H9 (cell line): ENCODE measurements around the gene QSOX2. TPM values are rescaled to one million over a fixed set of nuclear protein-coding genes. Genes with fewer than 3 reads are reported as not detected.

Experiments
- DNase-seq: peaks from one replicate; pipeline ENCODE4 v3.0.0-alpha.2; 2017
- H2AFZ ChIP-seq: one replicate; pipeline ENCODE4 v1.6.1; 2013; ENCODE audit warnings: mild to moderate bottlenecking, low read length, control low read depth, moderate library complexity
- H2AK5ac ChIP-seq: 2 replicates; pipeline ENCODE4 v1.6.1; 2013; ENCODE audit warnings: low read length, control low read depth, mixed read lengths; ENCODE audit not compliant: insufficient read length
- H2BK120ac ChIP-seq: one replicate; pipeline ENCODE4 v1.6.1; 2013; ENCODE audit warnings: low read depth, mild to moderate bottlenecking, low read length, control low read depth, inconsistent platforms; ENCODE audit not compliant: poor library complexity, severe bottlenecking
- H2BK12ac ChIP-seq: 2 replicates; pipeline ENCODE4 v1.6.1; 2013; ENCODE audit warnings: low read length, control low read depth, mixed read lengths, low read depth; ENCODE audit not compliant: insufficient read length
- H2BK15ac ChIP-seq: 2 replicates; pipeline ENCODE4 v1.6.1; 2013; ENCODE audit warnings: low read depth, low read length, control low read depth
- H2BK20ac ChIP-seq: one replicate; pipeline ENCODE4 v1.6.1; 2013; ENCODE audit warnings: low read depth, mild to moderate bottlenecking, low read length, control low read depth, inconsistent platforms; ENCODE audit not compliant: poor library complexity, severe bottlenecking
- H2BK5ac ChIP-seq: 2 replicates; pipeline ENCODE4 v1.6.1; 2013; ENCODE audit warnings: low read length, control low read depth, mixed read lengths; ENCODE audit not compliant: insufficient read length
- H3K14ac ChIP-seq: 2 replicates; pipeline ENCODE4 v1.6.1; 2013; ENCODE audit warnings: low read length, control low read depth; ENCODE audit not compliant: insufficient read depth
- H3K18ac ChIP-seq: 2 replicates; pipeline ENCODE4 v1.6.1; 2013; ENCODE audit warnings: low read depth, mild to moderate bottlenecking, mixed read lengths, low read length, control low read depth; ENCODE audit not compliant: insufficient read length
- H3K23ac ChIP-seq: 2 replicates; pipeline ENCODE4 v1.6.1; 2013; ENCODE audit warnings: low read length, control low read depth, mixed read lengths, low read depth; ENCODE audit not compliant: insufficient read length
- H3K23me2 ChIP-seq: 2 replicates; pipeline ENCODE4 v1.6.1; 2013; ENCODE audit warnings: low read depth, mild to moderate bottlenecking, mixed read lengths, low read length, control low read depth; ENCODE audit not compliant: insufficient read length, poor library complexity, severe bottlenecking
- H3K27ac ChIP-seq: 2 replicates; pipeline ENCODE4 v1.5.1; 2013; ENCODE audit warnings: low read length, control low read depth, mixed read lengths, low read depth; ENCODE audit not compliant: insufficient read length
- H3K27me3 ChIP-seq: 2 replicates; pipeline ENCODE4 v1.6.1; 2013; ENCODE audit warnings: low read length, control low read depth, inconsistent platforms; ENCODE audit not compliant: insufficient read depth
- H3K4ac ChIP-seq: 2 replicates; pipeline ENCODE4 v1.6.1; 2013; ENCODE audit warnings: low read depth, mild to moderate bottlenecking, control low read depth, inconsistent platforms, low read length, moderate library complexity
- H3K4me1 ChIP-seq: 2 replicates; pipeline ENCODE4 v1.6.1; 2013; ENCODE audit warnings: low read length, control low read depth, inconsistent platforms; ENCODE audit not compliant: insufficient read depth
- H3K4me2 ChIP-seq: 2 replicates; pipeline ENCODE4 v1.6.1; 2013; ENCODE audit warnings: low read length, control low read depth, mixed read lengths; ENCODE audit not compliant: insufficient read length, insufficient read depth
- H3K56ac ChIP-seq: 2 replicates; pipeline ENCODE4 v1.6.1; 2013; ENCODE audit warnings: low read depth, mild to moderate bottlenecking, mixed read lengths, low read length, control low read depth; ENCODE audit not compliant: insufficient read length
- H3K79me1 ChIP-seq: 2 replicates; pipeline ENCODE4 v1.6.1; 2013; ENCODE audit warnings: low read depth, mild to moderate bottlenecking, moderate library complexity, low read length, control low read depth, inconsistent platforms; ENCODE audit not compliant: insufficient read depth, poor library complexity, severe bottlenecking
- H3K79me2 ChIP-seq: 2 replicates; pipeline ENCODE4 v1.6.1; 2013; ENCODE audit warnings: low read length, control low read depth, inconsistent platforms; ENCODE audit not compliant: insufficient read depth
- H3K9ac ChIP-seq: 2 replicates; pipeline ENCODE4 v1.6.1; 2013; ENCODE audit warnings: low read length, control low read depth, mixed read lengths; ENCODE audit not compliant: insufficient read length; ENCODE audit errors: extremely low read depth
- H3K9me3 ChIP-seq: one replicate; pipeline ENCODE4 v1.6.1; 2013; ENCODE audit warnings: low read depth, low read length, inconsistent platforms; ENCODE audit not compliant: control insufficient read depth
- H3T11ph ChIP-seq: one replicate; pipeline ENCODE4 v1.6.1; 2013; ENCODE audit warnings: mild to moderate bottlenecking, low read length, control low read depth, inconsistent platforms
- H4K20me1 ChIP-seq: one replicate; pipeline ENCODE4 v1.6.1; 2013; ENCODE audit not compliant: control insufficient read depth, insufficient read length, insufficient read depth
- H4K5ac ChIP-seq: 2 replicates; pipeline ENCODE4 v1.6.1; 2013; ENCODE audit warnings: low read depth, mild to moderate bottlenecking, mixed read lengths, low read length, control low read depth; ENCODE audit not compliant: insufficient read length
- H4K8ac ChIP-seq: replicated peaks from 2 replicates; pipeline ENCODE4 v1.6.1; 2013; ENCODE audit warnings: low read length, control low read depth, mixed read lengths, low read depth; ENCODE audit not compliant: insufficient read length
- H4K91ac ChIP-seq: 2 replicates; pipeline ENCODE4 v1.6.1; 2013; ENCODE audit warnings: low read depth, mild to moderate bottlenecking, moderate library complexity, mixed read lengths, low read length, control low read depth; ENCODE audit not compliant: insufficient read length
- H3K27ac Mint-ChIP-seq, 3 experiments: 2 replicates in 2 of 3; 3 replicates in 1 of 3; pipeline ENCODE4 v1.8.0; 2020 to 2021; ENCODE audit warnings: mixed read lengths in 3 of 3, mild to moderate bottlenecking in 1 of 3, moderate library complexity in 1 of 3
- H3K27me3 Mint-ChIP-seq: 2 replicates; pipeline ENCODE4 v1.8.0; 2021; ENCODE audit warnings: low read depth, mild to moderate bottlenecking, moderate library complexity, mixed read lengths
- H3K36me3 Mint-ChIP-seq, 3 experiments: 2 replicates in 2 of 3; 3 replicates in 1 of 3; pipeline ENCODE4 v1.8.0; 2020 to 2021; ENCODE audit warnings: low read depth in 3 of 3, mixed read lengths in 3 of 3; ENCODE audit not compliant: insufficient read depth in 1 of 3
- H3K4me1 Mint-ChIP-seq, 2 experiments: 2 replicates each; pipeline ENCODE4 v1.8.0; 2020; ENCODE audit warnings: mixed read lengths in 2 of 2
- H3K4me3 Mint-ChIP-seq, 2 experiments: 2 replicates in 1 of 2; 3 replicates in 1 of 2; pipeline ENCODE4 v1.8.0; 2020 to 2021; ENCODE audit warnings: mild to moderate bottlenecking in 2 of 2, mixed read lengths in 2 of 2, moderate library complexity in 1 of 2
- H3K9me3 Mint-ChIP-seq, 2 experiments: 2 replicates in 1 of 2; 3 replicates in 1 of 2; pipeline ENCODE4 v1.8.0; 2020; ENCODE audit warnings: mild to moderate bottlenecking in 2 of 2, mixed read lengths in 2 of 2, moderate library complexity in 1 of 2
- WGBS: extraction: QIAGEN DNeasy Blood & Tissue Kit; methylation state at CpG from one replicate; pipeline ENCODE4 v1.1.7; 2013; ENCODE audit warnings: missing lambda C conversion rate, low lambda C conversion rate, mixed read lengths; ENCODE audit not compliant: insufficient read length; ENCODE audit errors: extremely low coverage; 5-methylcytosine and 5-hydroxymethylcytosine counted together
- total RNA-seq: library from RNA; stranded (reverse); gene quantifications from 2 replicates; pipeline ENCODE4 v1.2.1, GENCODE V29; 2021
- TF ChIP-seq, protein P1 (sequence below): fragments of 200-600 bp; sonication (generic); conservative IDR thresholded peaks from 3 replicates; pipeline ENCODE4 v1.8.0; 2021; ENCODE audit warnings: antibody characterized with exemption, mild to moderate bottlenecking

QSOX2 gene
- total RNA-seq, 1 experiment from 2014 or later, result 25.8 TPM

DNA sequence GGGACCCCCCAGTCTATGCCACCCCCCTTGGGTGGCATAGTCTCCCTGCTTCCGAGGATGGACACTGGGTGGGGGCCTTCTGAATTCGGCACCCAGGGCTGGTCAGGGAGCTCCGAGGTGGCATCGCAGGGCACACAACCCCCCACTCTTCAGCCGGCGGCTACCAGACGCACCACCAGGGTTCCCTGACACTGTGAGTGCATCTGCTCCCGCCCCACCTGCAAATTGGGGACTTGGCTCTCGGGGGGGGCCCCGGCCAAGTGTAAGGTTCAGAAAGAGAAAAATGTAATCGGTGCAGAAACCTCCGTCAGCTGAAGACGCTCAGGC, 12.7 kb upstream of the QSOX2 start:
- no peak for DNase-seq
- H3K14ac ChIP-seq, result no peak overlapping the region; the same call in 1 of the 2 replicates
- no peak overlapping the region for H2AFZ ChIP-seq
- TF ChIP-seq, protein P1, sequence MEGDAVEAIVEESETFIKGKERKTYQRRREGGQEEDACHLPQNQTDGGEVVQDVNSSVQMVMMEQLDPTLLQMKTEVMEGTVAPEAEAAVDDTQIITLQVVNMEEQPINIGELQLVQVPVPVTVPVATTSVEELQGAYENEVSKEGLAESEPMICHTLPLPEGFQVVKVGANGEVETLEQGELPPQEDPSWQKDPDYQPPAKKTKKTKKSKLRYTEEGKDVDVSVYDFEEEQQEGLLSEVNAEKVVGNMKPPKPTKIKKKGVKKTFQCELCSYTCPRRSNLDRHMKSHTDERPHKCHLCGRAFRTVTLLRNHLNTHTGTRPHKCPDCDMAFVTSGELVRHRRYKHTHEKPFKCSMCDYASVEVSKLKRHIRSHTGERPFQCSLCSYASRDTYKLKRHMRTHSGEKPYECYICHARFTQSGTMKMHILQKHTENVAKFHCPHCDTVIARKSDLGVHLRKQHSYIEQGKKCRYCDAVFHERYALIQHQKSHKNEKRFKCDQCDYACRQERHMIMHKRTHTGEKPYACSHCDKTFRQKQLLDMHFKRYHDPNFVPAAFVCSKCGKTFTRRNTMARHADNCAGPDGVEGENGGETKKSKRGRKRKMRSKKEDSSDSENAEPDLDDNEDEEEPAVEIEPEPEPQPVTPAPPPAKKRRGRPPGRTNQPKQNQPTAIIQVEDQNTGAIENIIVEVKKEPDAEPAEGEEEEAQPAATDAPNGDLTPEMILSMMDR, result no peak
- no peaks in the 10 kb centered on the region for H3K79me2 ChIP-seq
- no peaks in the 10 kb centered on the region for H3K79me1 ChIP-seq
- WGBS, result no CpG with 5 or more reads among the region's 13 CpGs
- Mint-ChIP-seq H3K27ac (no peak overlapping the region), H3K4me3 (no peak overlapping the region; a peak in 1 of 5 replicates), H3K4me1 (peaks cover 2 to 14% of the 10 kb centered on the region in 2 experiments; a peak in 2 of 4 replicates), H3K36me3 (no peaks in the 10 kb centered on the region), H3K27me3 (no peaks in the 10 kb centered on the region; the same call in 1 of the 2 replicates), H3K9me3 (no peaks in the 10 kb centered on the region)
- no peak overlapping the region for H4K8ac ChIP-seq
- H2BK12ac ChIP-seq, result no peak overlapping the region
- H2BK15ac ChIP-seq, result no peak overlapping the region
- no peak overlapping the region for H2BK120ac ChIP-seq
- H3K23me2 ChIP-seq, result no peaks in the 10 kb centered on the region
- no peak overlapping the region for H3K56ac ChIP-seq
- no peak overlapping the region for H4K5ac ChIP-seq
- H2BK20ac ChIP-seq, result no peak overlapping the region
- H3K27me3 ChIP-seq, result no peaks in the 10 kb centered on the region
- no peak overlapping the region for H4K91ac ChIP-seq
- no peak overlapping the region for H3K9ac ChIP-seq
- H3K4ac ChIP-seq, result no peak overlapping the region
- H3T11ph ChIP-seq, result no peak overlapping the region
- no peaks in the 10 kb centered on the region for H3K9me3 ChIP-seq
- no peak overlapping the region for H3K4me2 ChIP-seq
- H3K18ac ChIP-seq, result no peak overlapping the region
- no peak overlapping the region for H3K23ac ChIP-seq
- H2BK5ac ChIP-seq, result no peak overlapping the region
- no peak overlapping the region for H2AK5ac ChIP-seq
- H4K20me1 ChIP-seq, result no peaks in the 10 kb centered on the region
- no peak overlapping the region for H3K27ac ChIP-seq
- no peaks in the 10 kb centered on the region for H3K4me1 ChIP-seq
